H1 (cell line): ENCODE data around the gene AIMP1. TPM values are rescaled to one million over a fixed set of nuclear protein-coding genes. Genes with fewer than 3 reads are reported as not detected.

Experiments
- CTCF ChIA-PET: fragments of 300-600 bp; sonication (Branson Sonifier 250); formaldehyde crosslinking; loops from one replicate; lab custom pipeline; 2021; ENCODE audit not compliant: partially characterized antibody; lab: Charles Lee
- POLR2A ChIA-PET: fragments of 300-600 bp; sonication (Branson Sonifier 250); formaldehyde crosslinking; loops from one replicate; lab custom pipeline; 2021; ENCODE audit warnings: inconsistent platforms; ENCODE audit not compliant: partially characterized antibody; lab: Charles Lee
- DNase-seq, 2 experiments: peaks; one replicate each; pipeline versions ENCODE4 v3.0.0 to v3.0.0-alpha.2; 2010 to 2022; ENCODE audit warnings: low spot score in 2 of 2, low read depth in 1 of 2, mixed read lengths in 1 of 2
- FAIRE-seq: peaks from 2 replicates; lab custom pipeline; 2011; peaks lifted over from hg19 to GRCh38; lab: Jason Lieb, UNC
- H2AFZ ChIP-seq: 2 replicates; pipeline ENCODE4 v1.8.1; 2012; ENCODE audit warnings: low read length, inconsistent platforms
- H2AK5ac ChIP-seq: 2 replicates; pipeline ENCODE4 v1.6.1; 2013; ENCODE audit warnings: low read depth, low read length
- H2BK120ac ChIP-seq: replicated peaks from 2 replicates; pipeline ENCODE3; 2013; ENCODE audit warnings: low read depth, low read length, inconsistent platforms
- H2BK12ac ChIP-seq: 2 replicates; pipeline ENCODE4 v1.6.1; 2013; ENCODE audit warnings: low read depth, low read length
- H2BK15ac ChIP-seq: 2 replicates; pipeline ENCODE4 v1.6.1; 2013; ENCODE audit warnings: low read length
- H2BK20ac ChIP-seq: 2 replicates; pipeline ENCODE4 v1.6.1; 2013; ENCODE audit warnings: low read length
- H2BK5ac ChIP-seq: 2 replicates; pipeline ENCODE4 v1.6.1; 2013; ENCODE audit warnings: low read depth, low read length
- H3K14ac ChIP-seq: 2 replicates; pipeline ENCODE4 v1.6.1; 2013; ENCODE audit warnings: inconsistent platforms; ENCODE audit not compliant: insufficient read length
- H3K18ac ChIP-seq: 2 replicates; pipeline ENCODE4 v1.6.1; 2013; ENCODE audit warnings: low read length; ENCODE audit errors: extremely low read depth
- H3K23ac ChIP-seq: 2 replicates; pipeline ENCODE4 v1.6.1; 2013; ENCODE audit warnings: inconsistent platforms; ENCODE audit not compliant: insufficient read length
- H3K23me2 ChIP-seq: 2 replicates; pipeline ENCODE4 v1.6.1; 2013; ENCODE audit warnings: low read depth, low read length
- H3K27ac ChIP-seq: 2 replicates; pipeline ENCODE4 v1.6.1; 2011; ENCODE audit warnings: low read depth, low read length, inconsistent platforms
- H3K27me3 ChIP-seq, 4 experiments: replicated peaks in 1 of 4; 1 replicate in 1 of 4; 2 replicates in 3 of 4; pipeline versions ENCODE4 v1.6.1 to v1.8.1; 2011 to 2013; ENCODE audit warnings: low read length in 3 of 4, mild to moderate bottlenecking in 3 of 4, inconsistent platforms in 2 of 4, mixed read lengths in 2 of 4, moderate library complexity in 1 of 4; ENCODE audit not compliant: control insufficient read depth in 3 of 4, insufficient read depth in 3 of 4; ENCODE audit errors: extremely low read depth in 1 of 4
- H3K36me3 ChIP-seq, 4 experiments: 2 replicates each; pipeline versions ENCODE4 v1.6.1 to v1.8.1; 2011 to 2013; ENCODE audit warnings: mild to moderate bottlenecking in 4 of 4, low read length in 3 of 4, moderate library complexity in 2 of 4, control low read depth in 1 of 4, inconsistent platforms in 1 of 4; ENCODE audit not compliant: insufficient read depth in 4 of 4, control insufficient read depth in 2 of 4
- H3K4ac ChIP-seq: replicated peaks from 2 replicates; pipeline ENCODE3; 2013; ENCODE audit warnings: low read length, low read depth, mixed read lengths, inconsistent platforms; ENCODE audit not compliant: insufficient read length
- H3K4me1 ChIP-seq, 4 experiments: replicated peaks in 1 of 4; 1 replicate in 1 of 4; 2 replicates in 3 of 4; pipeline versions ENCODE4 v1.6.1 to v1.8.1; 2011 to 2013; ENCODE audit warnings: low read length in 3 of 4, inconsistent platforms in 2 of 4, mixed read lengths in 1 of 4; ENCODE audit not compliant: insufficient read depth in 4 of 4, control insufficient read depth in 3 of 4
- H3K4me2 ChIP-seq, 2 experiments: 2 replicates each; pipeline versions ENCODE4 v1.6.1 to v1.8.1; 2011 to 2013; ENCODE audit warnings: low read depth in 2 of 2, low read length in 2 of 2, control low read depth in 1 of 2, inconsistent platforms in 1 of 2, mild to moderate bottlenecking in 1 of 2; ENCODE audit not compliant: insufficient read depth in 1 of 2
- H3K4me3 ChIP-seq, 4 experiments: fragments of 200-600, 300-600 bp in 1 of 4; sonication (generic), shearing (Covaris generic), sonication (Bioruptor Twin) in 1 of 4; 2 replicates each; pipeline versions ENCODE4 v1.5.1 to v1.8.1; 2011 to 2016; ENCODE audit warnings: low read length in 4 of 4, low read depth in 3 of 4, control low read depth in 2 of 4, inconsistent platforms in 2 of 4, mild to moderate bottlenecking in 2 of 4, mixed read lengths in 1 of 4, moderate library complexity in 1 of 4; ENCODE audit not compliant: insufficient read depth in 2 of 4; ENCODE audit errors: extremely low read depth in 1 of 4
- H3K56ac ChIP-seq: replicated peaks from 2 replicates; pipeline ENCODE3; 2013; ENCODE audit warnings: low read depth, mild to moderate bottlenecking, mixed read lengths, low read length, inconsistent platforms; ENCODE audit not compliant: insufficient read length
- H3K79me1 ChIP-seq: 2 replicates; pipeline ENCODE4 v1.6.1; 2013; ENCODE audit warnings: low read depth, low read length, control low read depth
- H3K79me2 ChIP-seq, 2 experiments: 2 replicates each; pipeline versions ENCODE4 v1.6.1 to v1.8.1; 2012 to 2013; ENCODE audit warnings: low read length in 2 of 2, mild to moderate bottlenecking in 2 of 2, inconsistent platforms in 1 of 2; ENCODE audit not compliant: insufficient read depth in 2 of 2, control insufficient read depth in 1 of 2
- H3K9ac ChIP-seq, 4 experiments: replicated peaks in 1 of 4; 1 replicate in 1 of 4; 2 replicates in 3 of 4; pipeline versions ENCODE4 v1.6.1 to v1.8.1; 2011 to 2013; ENCODE audit warnings: low read depth in 3 of 4, low read length in 3 of 4, control low read depth in 2 of 4, mild to moderate bottlenecking in 2 of 4, moderate library complexity in 2 of 4, inconsistent platforms in 1 of 4; ENCODE audit errors: extremely low read depth in 1 of 4
- H3K9me3 ChIP-seq, 2 experiments: 2 replicates each; pipeline versions ENCODE4 v1.6.1 to v1.8.1; 2012 to 2013; ENCODE audit warnings: mild to moderate bottlenecking in 2 of 2, moderate library complexity in 2 of 2, control low read depth in 1 of 2, inconsistent platforms in 1 of 2, low read depth in 1 of 2, low read length in 1 of 2, mixed read lengths in 1 of 2; ENCODE audit not compliant: insufficient read depth in 2 of 2
- H4K20me1 ChIP-seq, 2 experiments: replicated peaks in 1 of 2; 2 replicates each; pipeline versions ENCODE3 to v1.8.1; 2011 to 2013; ENCODE audit warnings: inconsistent platforms in 2 of 2, low read length in 2 of 2, mild to moderate bottlenecking in 1 of 2; ENCODE audit not compliant: insufficient read depth in 2 of 2, control insufficient read depth in 1 of 2
- H4K5ac ChIP-seq: 2 replicates; pipeline ENCODE4 v1.6.1; 2013; ENCODE audit warnings: low read length, low read depth, mixed read lengths, inconsistent platforms; ENCODE audit not compliant: insufficient read length
- H4K8ac ChIP-seq: 2 replicates; pipeline ENCODE4 v1.8.0; 2013; ENCODE audit warnings: mild to moderate bottlenecking, moderate library complexity, low read length, inconsistent platforms; ENCODE audit not compliant: insufficient read depth; ENCODE audit errors: extremely low read depth
- H4K91ac ChIP-seq: replicated peaks from 2 replicates; pipeline ENCODE3; 2013; ENCODE audit warnings: low read length, mixed read lengths, inconsistent platforms; ENCODE audit not compliant: insufficient read length
- ATF3 ChIP-seq: IDR thresholded peaks from 2 replicates; pipeline ENCODE4 v1.6.1; 2011; ENCODE audit warnings: low read depth, mild to moderate bottlenecking, low read length; ENCODE audit not compliant: insufficient read depth
- BRCA1 ChIP-seq: IDR thresholded peaks from 2 replicates; pipeline ENCODE4 v1.6.1; 2012; ENCODE audit warnings: low read depth, low read length, improper control_type of control experiment
- CREB1 ChIP-seq: IDR thresholded peaks from 2 replicates; pipeline ENCODE4 v1.6.1; 2012; ENCODE audit warnings: inconsistent platforms
- HDAC2 ChIP-seq, 2 experiments: fragments of 300-600 bp in 1 of 2; sonication (generic) in 1 of 2; IDR thresholded peaks; 2 replicates each; pipeline ENCODE4 v1.6.1; 2011 to 2012; ENCODE audit warnings: low read depth in 2 of 2, low read length in 2 of 2, mild to moderate bottlenecking in 2 of 2, moderate library complexity in 2 of 2, borderline replicate concordance in 1 of 2, inconsistent platforms in 1 of 2
- HDAC6 ChIP-seq: IDR thresholded peaks from one replicate; pipeline ENCODE4 v1.7.1; 2012; ENCODE audit warnings: low read depth, mild to moderate bottlenecking, inconsistent platforms, low read length, moderate library complexity
- POLR2A ChIP-seq, 2 experiments: IDR thresholded peaks; 1 replicate in 1 of 2; 2 replicates in 1 of 2; pipeline ENCODE4 v1.6.1; 2011; ENCODE audit warnings: low read depth in 2 of 2, low read length in 2 of 2, mild to moderate bottlenecking in 2 of 2; ENCODE audit errors: control extremely low read depth in 1 of 2
- POLR2AphosphoS5 ChIP-seq: IDR thresholded peaks from 2 replicates; pipeline ENCODE4 v1.6.1; 2011; ENCODE audit warnings: low read depth, low read length
- SRF ChIP-seq: IDR thresholded peaks from 2 replicates; pipeline ENCODE4 v1.6.1; 2011; ENCODE audit warnings: mild to moderate bottlenecking, low read depth, low read length, moderate library complexity
- TAF1 ChIP-seq: IDR thresholded peaks from 2 replicates; pipeline ENCODE4 v1.6.1; 2011; ENCODE audit warnings: mild to moderate bottlenecking, low read depth, low read length
- TCF12 ChIP-seq: IDR thresholded peaks from 2 replicates; pipeline ENCODE4 v1.6.1; 2011; ENCODE audit warnings: low read depth, mild to moderate bottlenecking, low read length
- WGBS, 2 experiments: shearing (Covaris generic) in 1 of 2; methylation state at CpG; one replicate each; pipeline versions ENCODE4 v1.1.6 to v1.1.7; 2013 to 2015; ENCODE audit warnings: low lambda C conversion rate in 2 of 2, mixed read lengths in 2 of 2, inconsistent platforms in 1 of 2, low coverage in 1 of 2, missing lambda C conversion rate in 1 of 2; ENCODE audit not compliant: insufficient replicate concordance in 2 of 2, insufficient coverage in 1 of 2, insufficient read length in 1 of 2; ENCODE audit errors: extremely low coverage in 1 of 2, missing lambda C conversion rate in 1 of 2; 5-methylcytosine and 5-hydroxymethylcytosine counted together
- polyA plus RNA-seq, 7 experiments: library from polyadenylated mRNA; depleted of rRNA in 3 of 7; stranded (reverse) in 5 of 7; unstranded in 2 of 7; fragments of >200 nt in 5 of 7; fragments of 200-250 nt in 2 of 7; gene quantifications; 1 replicate in 5 of 7; 2 replicates in 1 of 7; 4 replicates in 1 of 7; pipeline versions ENCODE4 v1.2.1 to v1.2.3, GENCODE V29; 2011 to 2013; ENCODE audit warnings: missing spikeins in 2 of 7, mixed read lengths in 2 of 7
- total RNA-seq: library from RNA; stranded (reverse); fragmentation: NEBNext Ultra II Directional; extraction: Animal tissue kit (Norgen Biotek cat#: 25700); gene quantifications from 2 replicates; pipeline ENCODE4 v1.2.1, GENCODE V29; 2021
- TF ChIP-seq, protein P1 (sequence below): IDR thresholded peaks from 2 replicates; pipeline ENCODE4 v1.6.1; 2012; ENCODE audit warnings: inconsistent platforms

The AIMP1 gene
- total and polyA plus RNA-seq, 2 of the 8 experiments (the other 6 are each of a cell fraction or from before 2014, with no cell fraction given): 7.9 to 54.6 TPM

- H3K23me2 ChIP-seq: peaks cover 10% of the 10 kb centered on the region; the same call in 1 of the 2 replicates
- H3K18ac ChIP-seq: peak overlapping the region; percentile 86; the same call in 1 of the 2 replicates
- H2BK20ac ChIP-seq: no peak overlapping the region
- H3K23ac ChIP-seq: no peak overlapping the region
- no peaks in the 10 kb centered on the region for H3K4me1 ChIP-seq
- H3K14ac ChIP-seq: no peak overlapping the region
- H2BK5ac ChIP-seq: peak overlapping the region; percentile 97; the same call in 1 of the 2 replicates
- no peak overlapping the region for H3K4ac ChIP-seq
- H3K9ac ChIP-seq: peak overlapping the region; percentile 70 to 99 (median 98)
- H2BK120ac ChIP-seq: no peak overlapping the region
- H3K27me3 ChIP-seq: no peaks in the 10 kb centered on the region
- no peak overlapping the region for H2AK5ac ChIP-seq
- H3K9me3 ChIP-seq: peaks cover 0 to 10% of the 10 kb centered on the region in 2 experiments; a peak in 1 of 4 replicates
- H2BK12ac ChIP-seq: peak overlapping the region; percentile 11
- WGBS, 2 experiments: 14% methylated on average over 13 of the region's 13 CpGs; no CpG with 5 or more reads in 1 of the 2 experiments
- peaks cover 0 to 11% (median 2%) of the 10 kb centered on the region in 4 experiments; a peak in 2 of 8 replicates for H3K36me3 ChIP-seq
- DNase-seq (no peak), FAIRE-seq (no peak)
- H3K27ac ChIP-seq: peak overlapping the region; percentile 99
- peak overlapping the region; percentile 99 for H2AFZ ChIP-seq
- peaks cover 5 to 67% of the 10 kb centered on the region in 2 experiments; a peak in 3 of 4 replicates for H3K79me2 ChIP-seq
- H2BK15ac ChIP-seq: no peak overlapping the region
- H3K4me2 ChIP-seq: peak overlapping the region; percentile 85 to 98
- H4K5ac ChIP-seq: no peak overlapping the region
- peaks cover 2% of the 10 kb centered on the region; the same call in 1 of the 2 replicates for H3K79me1 ChIP-seq
- CTCF ChIA-PET: interaction anchor here (1.3 kb wide), 1 partner anchor 36 kb away, joined by 3 read pairs; no protein-coding TSS in a partner anchor
- H4K8ac ChIP-seq: peak overlapping the region; percentile 83; the same call in 1 of the 2 replicates
- H4K20me1 ChIP-seq: no peaks in the 10 kb centered on the region
- POLR2A ChIA-PET: interaction anchor here (1.6 kb wide), 1 partner anchor 15 kb away, joined by 13 read pairs; no protein-coding TSS in a partner anchor
- peak overlapping the region; percentile 4 for H4K91ac ChIP-seq
- H3K56ac ChIP-seq: peak overlapping the region; percentile 32
- H3K4me3 ChIP-seq: peak overlapping the region; percentile 88 to 100 (median 98)
- TF ChIP-seq CREB1 (no peak), ATF3 (no peak), HDAC6 (no peak), POLR2A (IDR thresholded peaks at IDR 0.05; ENCODE audit: control extremely low read depth in 1 of 2, low read depth in 2 of 2, low read length in 2 of 2) (no peak), SRF (no peak), POLR2AphosphoS5 (no peak), TCF12 (no peak), TAF1 (no peak), HDAC2 (IDR thresholded peaks at IDR 0.05; ENCODE audit: borderline replicate concordance in 1 of 2, low read depth in 2 of 2, low read length in 2 of 2) (no peak), BRCA1 (no peak)
- TF ChIP-seq, protein P1, sequence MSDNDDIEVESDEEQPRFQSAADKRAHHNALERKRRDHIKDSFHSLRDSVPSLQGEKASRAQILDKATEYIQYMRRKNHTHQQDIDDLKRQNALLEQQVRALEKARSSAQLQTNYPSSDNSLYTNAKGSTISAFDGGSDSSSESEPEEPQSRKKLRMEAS: no peak
Measured at GRCh38 chr4:106316773-106317409, 541 bp downstream of the AIMP1 start.
